HG02763 (cell line): Measurements from ENCODE around the gene SLC18A2.

Experiments
- ATAC-seq: cut with Tn5 transposase; IDR thresholded peaks from one replicate; pipeline ENCODE4 v1.9.1; 2021; ENCODE audit warnings: mild to moderate bottlenecking, moderate library complexity; ENCODE audit not compliant: unreplicated experiment

SLC18A2 gene

DNA sequence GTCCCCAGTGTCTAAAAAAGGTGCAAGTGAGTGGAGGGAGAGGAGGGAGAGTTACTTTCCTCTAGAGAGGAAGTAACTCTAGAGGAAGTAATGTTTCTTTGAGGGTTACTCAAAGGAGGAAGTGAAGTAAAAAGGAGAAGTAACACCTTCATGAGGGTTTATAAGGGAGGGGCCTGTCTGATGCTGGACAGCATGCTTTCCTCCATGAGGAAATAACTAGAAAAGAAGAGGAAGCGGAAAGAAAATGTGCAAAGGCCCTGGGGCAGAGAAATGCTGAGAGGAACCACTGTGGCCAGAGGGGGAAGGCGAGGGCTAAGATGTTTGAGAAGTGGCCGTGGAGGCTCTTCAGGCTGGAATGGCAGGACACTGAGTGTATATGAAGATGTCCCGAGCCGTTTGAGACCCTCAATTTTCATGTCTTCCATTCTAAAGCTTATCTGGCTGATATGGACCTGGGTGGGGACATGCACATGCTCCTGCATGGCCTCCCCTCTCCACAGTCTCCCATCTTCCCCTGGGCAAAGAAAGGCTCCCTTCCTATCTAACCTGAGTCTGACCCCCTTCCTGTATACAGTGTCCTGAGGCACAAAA, 3.4 kb upstream of the SLC18A2 start:
- no peak for ATAC-seq

- ATAC-seq, result no peak
Observed at GRCh38 chr10:117239051-117239450, 1.9 kb upstream of the SLC18A2 start.

DNA sequence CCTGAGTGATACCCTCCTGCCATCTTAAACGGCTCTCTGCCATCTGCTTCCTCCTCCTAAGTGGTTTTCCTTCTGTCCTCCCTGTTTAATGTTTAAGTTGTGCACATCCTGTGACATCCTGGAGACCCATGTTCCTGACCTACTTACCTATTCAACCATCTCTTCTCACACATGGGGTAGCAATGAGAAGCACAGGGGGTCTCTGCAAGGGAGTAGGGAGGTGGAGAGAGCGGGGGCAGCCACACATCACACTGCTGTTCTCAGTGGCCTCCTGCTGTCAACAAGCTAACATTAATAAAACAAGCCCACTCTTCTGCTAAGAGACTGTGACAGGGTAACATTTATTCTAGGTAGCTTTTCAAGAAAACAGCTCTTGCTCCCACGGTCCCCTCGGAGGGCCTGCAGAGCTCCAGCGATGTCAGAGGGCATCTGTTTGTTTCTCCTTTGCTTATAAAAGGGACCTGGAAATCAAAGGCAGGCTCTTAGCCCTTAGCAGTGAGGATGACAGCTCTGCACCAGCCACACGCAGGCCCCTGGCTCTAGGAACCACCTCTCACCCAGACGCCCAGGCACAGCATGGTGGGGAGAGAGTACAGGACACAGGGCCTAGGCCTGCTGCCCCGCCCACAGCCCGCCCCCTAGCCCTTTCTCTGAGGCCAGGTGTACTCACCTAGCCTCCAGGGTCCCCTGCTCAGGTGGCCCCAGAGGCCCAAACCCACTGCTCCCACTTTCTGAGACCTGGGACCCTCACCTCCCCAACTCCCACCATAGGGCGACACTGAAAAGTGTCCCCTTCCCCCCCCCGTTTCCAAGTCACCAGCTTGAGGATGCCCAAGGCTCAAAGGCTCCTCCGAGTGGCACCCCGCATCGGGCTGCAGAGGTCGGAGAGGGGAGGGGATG, 943 bp upstream of the SLC18A2 start:
- ATAC-seq, result no peak

DNA sequence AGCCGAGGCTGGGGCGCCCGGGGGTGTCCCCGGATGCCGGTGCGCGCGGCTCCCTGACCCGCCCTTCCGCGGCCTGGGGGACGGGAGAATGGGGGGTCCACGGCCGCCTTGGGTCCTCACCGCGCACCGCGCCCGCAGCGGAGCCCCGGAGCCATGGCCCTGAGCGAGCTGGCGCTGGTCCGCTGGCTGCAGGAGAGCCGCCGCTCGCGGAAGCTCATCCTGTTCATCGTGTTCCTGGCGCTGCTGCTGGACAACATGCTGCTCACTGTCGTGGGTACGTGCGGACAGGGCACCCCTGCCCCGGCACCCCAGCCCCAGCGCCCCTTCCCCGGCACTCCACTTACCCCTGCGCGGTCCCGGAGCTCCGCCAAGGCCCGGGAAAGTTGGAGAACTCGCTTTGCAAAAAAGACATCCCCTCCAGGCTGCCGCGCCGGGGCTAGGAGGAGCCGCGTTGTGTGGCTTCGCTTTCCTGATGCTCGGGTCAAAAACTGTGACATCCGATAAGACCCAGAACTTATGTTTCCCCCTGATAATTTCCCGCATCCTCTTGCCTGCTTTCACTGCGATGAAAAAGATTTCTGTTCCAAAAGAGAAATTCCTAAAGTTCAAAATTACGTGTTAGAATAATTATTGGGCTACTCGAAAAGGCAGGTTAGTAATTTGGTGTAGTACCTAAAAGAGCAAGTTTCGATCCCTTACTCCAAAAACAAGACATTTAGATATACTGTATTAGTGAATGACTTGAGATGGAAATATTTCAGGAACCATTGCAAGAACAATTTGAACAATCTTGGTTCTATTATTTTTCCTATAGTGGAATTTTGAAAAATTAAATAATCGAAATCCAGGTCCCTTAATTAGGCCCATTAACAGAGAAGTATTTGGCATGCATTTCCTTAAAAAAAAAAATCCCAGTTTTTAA, 888 bp downstream of the SLC18A2 start:
- ATAC-seq, result no peak

DNA sequence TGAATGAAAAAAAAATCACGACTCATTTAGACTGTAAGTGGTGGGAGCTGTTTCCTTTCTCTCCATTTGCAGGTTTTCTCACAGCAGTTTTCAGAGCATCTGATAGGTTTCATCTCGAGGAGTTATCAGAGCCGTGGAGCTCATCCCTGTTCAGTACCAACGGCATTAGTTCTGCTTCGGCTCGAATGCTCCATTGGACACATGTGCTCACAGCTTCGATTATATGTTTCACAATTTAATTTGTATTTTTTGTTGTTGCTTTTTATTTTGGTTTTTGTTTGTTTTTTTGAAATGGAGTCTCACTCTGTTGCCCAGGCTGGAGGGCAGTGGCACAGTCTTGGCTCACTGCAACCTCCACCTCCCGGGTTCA, 1.5 kb downstream of the SLC18A2 start:
- ATAC-seq, result no peak

GRCh38 chr10:117246997-117247671, 6.2 kb downstream of the SLC18A2 start:
- ATAC-seq, result no peak

GRCh38 chr10:117248750-117249465, 8.0 kb downstream of the SLC18A2 start:
- no peak for ATAC-seq

DNA sequence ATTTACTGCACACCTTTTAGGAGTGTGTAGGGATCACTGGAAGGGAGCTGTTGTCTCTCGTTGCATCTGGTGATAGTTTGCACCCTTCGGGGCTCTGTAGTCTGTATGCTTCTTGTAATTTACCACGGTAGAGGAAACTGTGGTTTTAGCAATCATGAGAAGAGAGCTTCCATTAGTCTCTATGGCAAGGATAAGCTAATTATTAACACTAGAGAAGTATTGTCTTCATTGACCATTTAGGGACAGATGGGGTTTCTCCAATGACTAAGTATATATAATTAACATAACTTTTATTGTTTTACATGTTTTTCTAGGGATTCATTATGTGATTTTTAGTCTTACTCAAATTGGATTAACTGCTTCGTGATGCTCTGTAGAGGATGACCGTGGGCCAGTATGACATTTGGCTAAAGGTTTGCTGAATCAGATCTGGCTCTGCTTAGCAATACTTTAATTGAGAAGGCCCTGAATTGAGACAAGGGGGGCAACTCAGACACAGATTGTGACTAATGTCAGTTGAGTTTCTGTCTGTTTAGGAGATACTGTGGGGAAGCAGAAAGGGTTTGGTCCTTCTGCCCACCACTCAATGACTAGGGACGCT, 8.7 kb downstream of the SLC18A2 start:
- ATAC-seq, result no peak

DNA sequence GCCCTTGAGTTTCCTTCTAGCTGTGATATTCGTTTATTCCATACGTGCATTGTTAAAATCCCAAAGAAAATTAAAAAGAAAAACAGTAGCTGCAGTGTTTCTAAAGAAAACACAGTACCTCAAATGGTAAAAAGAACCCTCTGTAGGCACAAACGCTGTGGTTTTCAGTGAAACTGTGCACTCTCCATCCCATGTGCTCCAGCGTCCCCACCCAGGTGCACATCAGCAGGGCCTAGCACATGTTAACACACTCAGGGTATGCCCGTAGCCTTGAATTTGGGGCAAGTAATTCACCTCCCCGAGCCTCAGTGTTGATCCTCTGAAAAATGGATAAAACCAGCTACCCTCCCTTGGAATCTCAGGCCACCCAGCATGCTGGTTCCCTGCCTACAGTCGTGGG, 9.5 kb downstream of the SLC18A2 start:
- ATAC-seq, result no peak

DNA sequence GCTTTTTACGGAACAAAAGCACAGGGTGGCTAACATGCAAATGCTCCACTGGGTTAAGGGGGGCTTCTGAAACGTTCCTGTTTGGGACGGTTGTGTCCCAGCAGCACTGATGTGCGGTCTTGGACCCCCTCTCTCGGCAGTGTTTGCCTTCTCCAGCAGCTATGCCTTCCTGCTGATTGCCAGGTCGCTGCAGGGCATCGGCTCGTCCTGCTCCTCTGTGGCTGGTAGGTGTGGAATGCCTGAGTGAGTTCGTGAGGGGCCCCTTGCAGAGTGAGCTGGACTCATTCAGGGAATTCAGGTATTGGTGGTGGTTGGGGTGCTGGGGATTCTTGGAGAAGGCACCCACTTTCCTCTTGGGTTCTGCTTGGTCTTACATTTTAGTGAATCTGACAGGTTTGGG, 13.0 kb downstream of the SLC18A2 start:
- no peak for ATAC-seq

DNA sequence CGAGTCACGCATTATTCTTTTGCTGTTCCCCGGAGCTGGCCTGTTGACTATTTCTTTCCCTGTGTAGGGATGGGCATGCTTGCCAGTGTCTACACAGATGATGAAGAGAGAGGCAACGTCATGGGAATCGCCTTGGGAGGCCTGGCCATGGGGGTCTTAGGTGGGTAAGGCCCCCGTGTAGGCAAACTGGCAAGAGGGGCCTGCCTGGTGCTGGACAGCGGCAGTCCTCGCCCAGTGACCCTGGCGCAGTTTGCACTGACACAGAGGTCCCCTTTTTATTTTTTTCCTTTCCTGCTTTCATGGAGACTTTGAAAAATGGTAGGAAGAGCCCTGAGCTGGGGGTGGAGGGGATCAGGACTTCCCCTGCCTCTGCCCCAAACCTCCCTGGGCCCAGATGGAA, 13.4 kb downstream of the SLC18A2 start:
- no peak for ATAC-seq

DNA sequence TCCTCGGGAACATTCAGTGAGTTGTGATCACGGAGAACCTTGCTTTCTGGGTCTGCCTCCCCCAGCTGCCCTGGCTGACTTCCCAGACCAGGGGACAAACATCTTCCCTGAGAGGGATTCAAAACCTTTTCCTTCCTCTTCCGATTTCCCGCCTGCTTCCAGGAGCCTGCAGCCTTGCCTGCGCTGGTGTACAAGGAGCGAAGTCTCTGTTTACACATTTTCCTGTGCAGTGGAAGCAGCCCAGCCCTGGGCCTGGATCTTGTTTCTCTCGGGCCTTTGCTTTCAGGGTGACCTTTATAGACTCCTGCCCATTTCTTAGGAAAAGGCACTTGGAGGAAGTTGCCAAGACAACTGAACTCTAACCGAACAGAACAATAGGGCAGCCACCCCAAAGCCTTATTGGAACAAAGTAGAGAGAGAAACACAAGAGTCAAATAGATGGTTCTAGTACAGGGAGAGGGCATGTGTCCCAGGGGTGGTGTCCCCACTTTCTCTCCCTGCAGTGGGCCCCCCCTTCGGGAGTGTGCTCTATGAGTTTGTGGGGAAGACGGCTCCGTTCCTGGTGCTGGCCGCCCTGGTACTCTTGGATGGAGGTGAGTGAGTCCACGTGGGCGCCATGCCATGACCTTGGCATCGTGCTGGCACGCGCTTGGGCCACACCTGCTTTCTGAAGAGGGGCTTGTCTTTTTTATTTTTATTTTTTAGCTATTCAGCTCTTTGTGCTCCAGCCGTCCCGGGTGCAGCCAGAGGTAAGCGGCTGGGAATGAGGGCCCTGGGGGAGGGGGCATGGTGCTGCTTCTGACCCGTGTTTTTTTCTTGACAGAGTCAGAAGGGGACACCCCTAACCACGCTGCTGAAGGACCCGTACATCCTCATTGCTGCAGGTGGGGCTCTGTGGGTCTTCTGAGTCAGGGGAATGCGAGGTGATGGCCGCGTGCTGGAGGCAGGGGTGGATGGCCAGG, 14.1 kb downstream of the SLC18A2 start:
- ATAC-seq, result no peak

GRCh38 chr10:117255835-117256460, 15.0 kb downstream of the SLC18A2 start:
- no peak for ATAC-seq

GRCh38 chr10:117256910-117257309, 16.0 kb downstream of the SLC18A2 start:
- no peak for ATAC-seq

- ATAC-seq, result no peak
Observed at GRCh38 chr10:117257721-117258120, 16.8 kb downstream of the SLC18A2 start.

- ATAC-seq, result no peak
Observed at GRCh38 chr10:117259279-117259678, 18.4 kb downstream of the SLC18A2 start.

GRCh38 chr10:117260084-117260483, 19.2 kb downstream of the SLC18A2 start:
- no peak for ATAC-seq

DNA sequence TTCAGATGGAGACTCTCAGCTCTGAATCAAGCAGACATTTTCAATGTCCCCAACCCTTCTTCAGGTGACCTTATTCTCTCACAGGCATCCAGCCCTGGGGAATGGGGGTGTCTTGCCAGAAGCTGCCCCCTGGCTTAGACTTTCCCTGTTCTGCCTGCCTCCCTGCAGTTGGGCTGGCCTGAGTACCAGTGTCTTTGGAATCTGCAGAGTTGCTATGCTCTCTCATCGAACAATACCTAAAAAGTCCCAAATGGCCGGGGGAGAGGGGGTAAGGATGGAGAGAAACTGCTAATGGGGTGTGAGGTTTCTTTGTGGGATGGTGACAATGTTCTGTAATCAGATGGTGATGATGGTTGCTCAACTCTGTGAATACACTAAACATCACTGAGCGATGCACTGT, 20.6 kb downstream of the SLC18A2 start:
- no peak for ATAC-seq
